Suppressor macrophage (primary cell): ENCODE results near the gene ALG2.

ENCODE experiments used
- DNase-seq, 4 experiments: peaks; one replicate each; pipeline ENCODE4 v3.0.0-alpha.2; 2020 to 2022
- total RNA-seq, 17 experiments: gene quantifications; one replicate each; lab custom pipeline; 2026; ENCODE audit warnings: mixed read lengths in 6 of 17, inconsistent platforms in 3 of 17; lab: John Stamatoyannopoulos, UW

Gene ALG2, protein sequence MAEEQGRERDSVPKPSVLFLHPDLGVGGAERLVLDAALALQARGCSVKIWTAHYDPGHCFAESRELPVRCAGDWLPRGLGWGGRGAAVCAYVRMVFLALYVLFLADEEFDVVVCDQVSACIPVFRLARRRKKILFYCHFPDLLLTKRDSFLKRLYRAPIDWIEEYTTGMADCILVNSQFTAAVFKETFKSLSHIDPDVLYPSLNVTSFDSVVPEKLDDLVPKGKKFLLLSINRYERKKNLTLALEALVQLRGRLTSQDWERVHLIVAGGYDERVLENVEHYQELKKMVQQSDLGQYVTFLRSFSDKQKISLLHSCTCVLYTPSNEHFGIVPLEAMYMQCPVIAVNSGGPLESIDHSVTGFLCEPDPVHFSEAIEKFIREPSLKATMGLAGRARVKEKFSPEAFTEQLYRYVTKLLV
- 33.5 to 95.9 (median 44.2) reads per million in 17 experiments for total RNA-seq

DNA sequence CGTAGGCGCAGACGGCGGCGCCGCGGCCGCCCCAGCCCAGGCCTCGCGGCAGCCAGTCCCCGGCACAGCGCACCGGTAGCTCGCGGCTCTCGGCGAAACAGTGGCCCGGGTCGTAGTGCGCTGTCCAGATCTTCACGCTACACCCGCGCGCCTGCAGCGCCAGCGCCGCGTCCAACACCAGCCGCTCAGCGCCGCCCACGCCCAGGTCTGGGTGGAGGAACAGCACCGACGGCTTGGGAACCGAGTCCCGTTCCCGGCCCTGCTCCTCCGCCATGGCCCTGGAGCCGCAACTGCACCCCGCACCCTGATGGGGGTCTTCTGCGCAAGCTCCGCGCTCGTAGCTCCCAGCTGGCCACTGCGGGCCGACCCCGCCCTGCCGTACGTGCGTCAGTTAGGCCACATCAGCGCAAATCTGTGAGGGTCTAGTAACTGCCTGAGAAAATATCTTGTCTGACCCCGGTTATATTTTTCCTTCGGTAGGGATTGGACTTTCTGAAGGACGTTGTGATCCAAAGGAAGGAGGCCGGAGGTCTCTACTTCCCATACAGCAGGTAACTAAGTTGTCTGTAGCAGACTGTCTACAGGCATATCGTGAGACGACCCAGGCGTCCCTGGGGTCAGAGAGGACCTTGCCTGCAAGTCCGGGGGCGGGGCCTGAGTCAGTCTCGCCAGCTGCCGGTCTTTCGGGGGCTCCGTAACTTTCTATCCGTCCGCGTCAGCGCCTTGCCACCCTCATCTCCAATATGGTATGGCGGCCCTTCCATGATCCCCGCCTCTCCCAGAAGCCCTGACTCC, at the start of gene ALG2, which contains the start of gene SEC61B:
Gene ALG2, minus strand, starts transcription at position 322 of the 795 bp plus-strand sequence. Its CDS starts 48 bp downstream, at position 274.
Gene SEC61B, plus strand, starts transcription at position 662 of the 795 bp plus-strand sequence. Its CDS starts 82 bp downstream, at position 744.
- peak; percentile 95 to 98 (median 98) for DNase-seq

DNA sequence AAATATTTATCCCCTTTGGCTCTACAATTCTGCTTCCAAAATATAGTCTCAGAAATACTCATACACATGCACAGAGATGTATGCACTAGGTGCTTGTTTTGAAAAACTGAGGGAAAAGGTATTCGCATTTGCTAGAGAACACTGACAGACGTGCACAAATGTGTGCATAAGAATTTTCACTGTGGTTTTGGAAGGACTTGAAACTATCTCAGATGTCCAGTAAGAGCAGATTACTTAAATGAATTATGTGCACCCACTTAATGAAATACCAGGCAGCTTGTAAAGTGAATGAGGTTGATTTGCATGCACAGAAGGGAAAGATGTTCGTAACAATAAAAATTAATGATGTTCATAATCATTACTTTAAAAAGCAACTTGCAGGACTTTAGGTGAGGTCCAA, 48.7 kb upstream of the ALG2 start:
- DNase-seq = no peak

DNA sequence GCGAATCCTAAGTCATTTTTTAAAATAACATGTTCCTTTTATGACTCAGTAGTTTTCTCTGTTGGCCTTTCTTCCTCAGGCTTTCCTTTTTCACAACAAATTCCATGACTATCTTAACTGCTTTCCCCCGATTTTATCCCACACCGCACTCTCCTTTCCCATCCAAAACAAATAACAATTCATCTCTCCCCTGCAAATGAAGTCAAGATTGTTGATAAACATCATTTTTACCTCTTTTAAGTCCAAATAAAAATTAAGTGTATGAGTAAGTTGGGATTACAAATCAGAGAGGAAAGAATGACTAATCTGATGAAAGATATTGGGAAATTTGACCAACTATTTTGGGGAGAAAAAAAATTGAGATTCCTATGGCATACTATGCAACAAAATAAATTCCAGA, 47.7 kb upstream of the ALG2 start:
- DNase-seq = no peak

DNA sequence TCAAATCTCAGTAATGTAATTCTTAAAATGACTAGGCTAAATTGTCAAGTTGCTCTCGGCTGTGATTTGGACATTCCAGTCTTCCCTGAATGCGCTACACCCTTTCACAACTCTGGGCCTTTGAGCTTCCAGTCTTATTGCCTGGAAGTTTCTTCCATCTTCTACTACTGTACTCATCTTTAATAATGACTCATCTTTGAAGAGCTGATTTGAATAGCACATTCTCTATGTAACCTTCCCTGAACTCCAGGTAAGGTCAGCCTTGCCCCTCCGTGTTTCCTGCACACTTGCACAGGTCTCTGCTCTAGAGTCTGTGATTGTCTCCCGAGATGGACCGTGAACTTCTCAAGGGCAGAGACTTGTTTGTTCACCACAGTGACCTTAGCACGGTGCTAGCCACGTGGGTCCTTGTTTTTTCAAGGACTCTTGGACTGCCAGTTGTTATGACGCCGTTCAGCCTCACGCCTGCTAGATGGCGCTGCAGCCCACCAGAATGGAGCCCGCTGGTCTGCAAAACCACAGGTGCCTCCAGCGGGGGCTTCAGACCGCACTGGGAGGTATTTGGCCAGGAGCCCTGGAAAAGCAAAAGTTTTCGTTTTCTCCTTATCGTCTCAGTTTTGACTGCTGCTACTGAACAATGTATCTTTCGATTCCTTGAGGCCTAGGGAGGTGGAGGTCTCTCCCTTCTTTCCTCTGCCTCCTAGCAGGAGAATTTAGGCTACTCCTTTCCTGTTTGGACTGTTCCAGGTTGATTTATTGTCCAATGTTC, 44.7 kb upstream of the ALG2 start:
- peak; percentile 77 to 85 (median 81) for DNase-seq

DNA sequence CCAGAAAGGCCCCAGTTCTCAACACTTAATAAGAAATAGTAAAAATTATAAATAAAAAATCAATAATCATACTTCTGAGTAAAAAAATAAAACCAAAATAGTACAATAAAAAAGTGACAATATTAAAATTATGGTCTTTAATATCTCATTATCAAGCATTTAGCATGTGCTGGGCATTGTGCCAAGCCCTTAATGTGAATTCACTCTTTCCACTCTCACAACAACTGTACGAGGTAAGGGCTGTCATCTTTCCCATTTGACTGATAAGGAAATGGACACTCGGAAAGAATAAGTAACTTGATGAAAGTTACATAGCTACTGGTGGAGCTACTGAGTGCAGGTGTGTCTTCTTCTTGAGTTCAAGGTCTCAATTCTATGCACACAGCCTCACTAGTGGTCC, 43.9 kb upstream of the ALG2 start:
- no peak for DNase-seq

DNA sequence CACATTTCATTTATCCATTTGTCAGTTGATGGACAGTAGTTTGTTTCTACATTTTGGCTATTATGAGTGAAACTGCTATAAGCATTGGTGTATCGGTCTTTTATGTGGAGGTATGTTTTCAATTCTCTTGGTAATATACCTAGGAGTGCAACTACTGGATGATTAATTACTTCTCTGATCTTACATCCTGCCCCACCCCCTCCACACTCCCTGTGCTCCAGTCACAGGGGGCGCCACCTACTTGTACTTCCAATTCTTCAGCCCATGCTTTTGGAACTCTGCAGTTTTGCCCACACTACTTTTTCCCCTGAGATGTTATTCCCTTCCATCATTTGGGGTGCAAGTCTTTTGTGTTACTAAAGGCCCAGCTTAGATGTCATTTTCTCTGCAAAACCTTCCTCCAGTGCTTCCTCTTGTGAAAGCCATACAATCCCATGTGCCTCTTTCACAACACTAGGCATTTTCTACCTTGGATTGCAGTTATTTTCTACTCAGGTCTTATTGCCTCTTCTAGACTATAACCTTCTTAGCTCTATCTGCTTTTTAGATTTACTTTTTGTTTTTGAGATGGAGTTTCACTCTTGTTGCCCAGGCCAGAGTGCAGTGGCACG, 42.4 kb upstream of the ALG2 start:
- DNase-seq = peak; percentile 28 to 58 (median 51)

DNA sequence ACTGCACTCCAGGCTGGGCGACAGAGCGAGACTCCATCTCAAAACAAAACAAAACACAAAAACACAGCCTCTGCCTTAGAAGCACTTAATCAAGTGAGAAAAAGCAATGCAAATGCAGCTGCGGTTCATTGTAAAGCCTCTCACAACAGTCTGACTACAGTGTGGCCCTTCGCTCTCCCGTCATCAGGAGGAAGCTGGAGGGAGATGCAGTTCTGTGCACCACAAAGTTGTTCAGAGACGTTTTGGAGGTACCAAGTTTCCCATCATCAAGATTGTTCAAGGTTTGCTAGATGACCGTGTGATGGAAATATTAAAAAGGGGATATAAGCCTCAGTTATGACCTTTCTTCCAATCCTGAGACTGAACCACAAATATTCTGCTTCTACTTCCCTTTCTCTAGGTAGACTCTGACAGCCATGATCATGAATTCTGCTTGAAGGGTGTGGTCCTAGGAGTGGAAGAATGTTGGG, 41.2 kb upstream of the ALG2 start:
- no peak for DNase-seq

DNA sequence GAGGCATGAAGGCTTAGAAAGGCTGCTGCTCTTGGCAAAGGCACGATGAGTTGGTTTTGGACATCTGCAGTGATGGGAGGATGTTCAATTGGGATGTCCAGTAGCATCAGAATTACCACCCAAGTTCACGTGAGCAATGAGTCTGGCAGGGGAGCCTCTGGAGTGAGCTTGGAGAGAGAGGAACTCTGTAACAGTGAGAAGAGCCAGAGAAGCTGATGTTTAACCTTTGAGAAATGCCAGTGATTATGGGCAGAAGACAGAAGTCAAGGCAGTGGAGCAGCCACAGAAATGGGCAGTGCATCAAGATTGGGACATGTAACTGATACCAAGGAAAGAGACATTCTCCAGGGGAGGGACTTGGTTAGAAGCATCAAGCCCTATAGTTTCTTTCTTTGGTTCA, 40.2 kb upstream of the ALG2 start:
- DNase-seq = no peak

DNA sequence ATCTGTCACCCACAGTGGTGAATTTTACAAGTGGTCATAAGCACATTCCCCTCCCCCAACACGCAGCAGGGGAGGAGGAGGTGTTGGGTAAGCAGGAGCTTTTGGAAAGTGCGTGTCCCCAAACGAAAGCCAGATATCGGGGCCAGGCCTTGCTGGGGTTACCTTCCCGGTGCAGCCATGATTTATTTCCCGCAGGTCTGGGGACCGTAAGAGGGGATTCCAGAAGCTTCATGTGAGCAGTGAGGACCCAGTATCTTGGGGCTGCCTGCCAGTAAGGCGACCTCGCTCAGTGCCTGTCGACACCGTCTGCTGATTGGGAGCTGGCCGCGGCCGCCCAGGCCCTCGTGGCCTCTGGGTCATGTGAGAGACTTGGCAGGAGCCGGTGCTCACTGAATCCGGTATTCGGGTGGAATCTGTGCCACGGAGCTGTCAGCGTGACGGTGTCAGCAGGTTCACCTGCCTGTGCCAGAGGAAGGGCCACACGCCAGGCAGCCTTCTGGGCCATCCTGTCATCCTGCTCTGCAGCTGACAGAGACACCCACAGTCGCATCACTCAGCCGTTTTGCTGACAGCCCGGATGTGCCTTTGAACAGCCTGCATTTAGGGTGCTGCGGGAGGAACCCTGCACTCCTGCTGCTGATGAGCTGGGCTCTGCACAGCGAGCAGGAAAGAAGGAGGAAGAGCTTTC, 37.6 kb upstream of the ALG2 start:
- DNase-seq = peak; percentile 42 to 75 (median 55)

DNA sequence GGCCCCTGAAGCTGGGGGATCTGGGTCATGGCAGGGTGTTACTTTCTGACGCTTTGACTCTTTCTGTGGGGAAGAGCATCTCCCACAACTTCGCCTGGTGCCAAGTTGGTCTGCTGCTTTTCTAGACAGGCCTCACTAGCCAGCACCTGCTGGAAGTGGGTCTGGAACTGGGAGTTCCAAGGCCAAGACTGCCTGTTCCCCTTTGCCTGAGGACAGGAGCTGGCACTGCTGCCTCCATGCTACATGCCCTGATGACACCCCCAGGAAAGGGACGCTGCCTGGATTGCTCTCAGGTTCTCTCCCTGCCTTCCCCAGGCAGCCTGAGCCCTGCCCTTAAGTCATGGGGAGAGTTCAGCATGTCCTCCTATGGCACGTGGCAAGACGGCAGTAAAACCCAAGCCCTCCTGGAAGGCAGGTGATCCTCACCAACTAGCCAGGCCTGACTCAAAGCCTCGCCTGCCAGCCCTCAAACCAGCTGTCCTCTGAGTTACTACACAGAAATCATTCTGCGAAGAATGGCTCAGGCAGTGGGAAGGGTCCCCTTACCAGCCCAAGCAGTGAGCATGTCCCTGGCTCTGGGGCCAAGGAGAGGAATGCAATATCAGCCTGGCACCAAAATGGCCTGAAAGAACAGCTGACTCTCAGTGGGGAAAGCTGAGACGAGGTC, 36.1 kb upstream of the ALG2 start:
- no peak for DNase-seq

DNA sequence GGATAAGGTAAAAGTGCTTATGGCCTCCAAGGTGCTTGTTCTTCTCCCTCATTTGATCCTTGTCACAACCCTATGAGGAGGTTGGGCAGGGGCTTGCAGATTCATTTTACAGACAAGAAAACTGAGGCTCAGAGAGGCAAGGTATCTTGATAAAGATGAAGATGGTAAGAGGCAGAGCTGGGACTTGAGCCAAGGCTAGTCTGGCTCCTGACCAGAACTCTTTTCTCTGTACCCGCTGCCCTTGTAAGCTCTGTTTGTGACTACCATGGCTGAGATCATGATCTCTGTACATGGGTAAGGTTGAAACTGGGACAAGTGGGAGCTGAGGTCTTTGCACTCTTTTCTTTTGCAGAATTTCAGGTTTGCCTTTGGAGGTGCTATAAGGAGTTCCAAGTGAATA, 33.9 kb upstream of the ALG2 start:
- DNase-seq = no peak

DNA sequence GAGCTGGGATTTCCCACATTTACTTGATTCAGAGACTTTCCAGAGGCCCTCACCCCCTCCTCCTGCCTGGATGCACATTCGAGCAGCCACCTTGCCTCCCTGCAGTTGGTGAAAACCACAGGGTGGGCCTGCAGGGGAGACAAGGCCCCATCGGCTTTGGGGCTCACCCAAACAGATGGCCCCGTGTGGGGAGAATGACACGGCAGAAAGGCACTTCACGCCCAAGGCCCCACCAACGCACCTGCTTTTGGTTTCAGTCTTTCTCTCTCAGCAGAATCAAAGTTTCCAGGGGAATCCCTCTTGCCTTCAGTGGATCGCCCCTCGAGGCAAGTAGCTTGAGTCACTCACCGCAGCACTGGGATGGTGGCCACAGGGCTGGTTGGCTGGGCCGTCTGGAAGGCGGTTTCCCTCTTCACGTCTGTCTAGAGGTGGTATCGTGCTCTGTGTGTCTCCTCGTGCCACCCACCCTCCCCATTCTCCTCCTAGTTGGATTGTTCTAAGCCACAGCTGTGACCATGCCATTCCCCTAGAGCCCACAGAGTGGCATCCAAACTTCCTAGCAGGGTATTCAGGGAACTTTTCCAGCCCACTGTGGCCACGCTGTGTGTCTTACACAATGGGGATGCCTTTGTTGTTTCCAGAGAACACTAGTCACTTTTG, 32.2 kb upstream of the ALG2 start:
- peak in 3 of 4 experiments; percentile 10 to 20 (median 18) for DNase-seq

DNA sequence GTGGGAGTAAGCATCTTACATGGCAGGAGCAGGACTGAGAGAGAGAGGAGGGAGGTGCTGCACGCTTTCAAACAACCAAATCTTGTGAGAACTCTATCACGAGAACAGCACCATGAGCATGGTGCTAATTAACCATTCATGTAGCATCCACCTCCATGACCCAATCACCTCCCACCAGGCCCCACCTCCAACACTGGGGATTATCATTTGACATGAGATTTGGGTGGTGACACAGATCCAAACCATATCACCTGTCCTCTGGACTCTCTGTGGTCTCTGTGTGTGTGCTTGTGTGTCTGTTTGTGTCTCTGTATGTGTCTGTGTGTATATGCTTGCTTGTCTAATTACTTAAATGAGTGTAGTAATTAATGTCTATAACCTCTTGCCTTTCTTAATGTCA, 31.4 kb upstream of the ALG2 start:
- DNase-seq = no peak

DNA sequence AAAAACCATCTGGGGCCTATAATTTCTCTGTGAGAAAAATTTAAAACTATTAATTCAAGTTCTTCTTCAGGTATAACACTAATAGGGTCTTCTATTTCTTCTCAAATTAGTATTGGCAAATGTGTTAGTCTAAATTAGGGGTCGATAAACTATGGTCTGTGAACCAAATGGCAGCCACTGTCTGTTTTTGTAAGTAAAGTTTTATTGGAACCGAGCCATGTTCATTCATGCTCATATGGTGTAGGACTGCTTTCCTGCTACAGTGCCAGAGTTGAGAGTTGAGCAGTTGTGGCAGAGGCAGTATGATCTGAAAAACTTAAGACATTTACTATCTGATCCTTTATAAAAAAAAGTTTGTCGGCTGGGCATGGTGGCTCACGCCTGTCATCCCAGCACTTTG, 29.4 kb upstream of the ALG2 start:
- DNase-seq = no peak

DNA sequence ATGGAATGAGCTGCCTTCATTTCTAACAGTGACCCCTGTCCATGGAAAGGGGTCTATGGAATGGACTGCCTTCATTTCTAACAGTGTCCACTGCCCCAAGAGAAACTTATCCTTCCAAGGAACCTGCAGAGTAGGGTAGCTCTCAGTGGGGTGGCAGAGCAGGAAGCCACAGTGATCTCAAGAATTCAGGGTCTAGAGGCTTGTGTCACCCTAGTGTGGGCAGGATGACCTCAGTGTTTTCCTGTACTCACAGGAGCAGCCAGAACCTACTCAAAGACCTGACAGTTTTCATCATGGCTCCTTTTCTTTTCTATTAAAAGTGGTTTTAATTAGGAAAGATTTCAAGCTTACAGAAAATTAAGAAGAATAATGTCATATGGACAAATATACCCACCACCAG, 27.9 kb upstream of the ALG2 start:
- peak; percentile 53 to 72 (median 64) for DNase-seq

DNA sequence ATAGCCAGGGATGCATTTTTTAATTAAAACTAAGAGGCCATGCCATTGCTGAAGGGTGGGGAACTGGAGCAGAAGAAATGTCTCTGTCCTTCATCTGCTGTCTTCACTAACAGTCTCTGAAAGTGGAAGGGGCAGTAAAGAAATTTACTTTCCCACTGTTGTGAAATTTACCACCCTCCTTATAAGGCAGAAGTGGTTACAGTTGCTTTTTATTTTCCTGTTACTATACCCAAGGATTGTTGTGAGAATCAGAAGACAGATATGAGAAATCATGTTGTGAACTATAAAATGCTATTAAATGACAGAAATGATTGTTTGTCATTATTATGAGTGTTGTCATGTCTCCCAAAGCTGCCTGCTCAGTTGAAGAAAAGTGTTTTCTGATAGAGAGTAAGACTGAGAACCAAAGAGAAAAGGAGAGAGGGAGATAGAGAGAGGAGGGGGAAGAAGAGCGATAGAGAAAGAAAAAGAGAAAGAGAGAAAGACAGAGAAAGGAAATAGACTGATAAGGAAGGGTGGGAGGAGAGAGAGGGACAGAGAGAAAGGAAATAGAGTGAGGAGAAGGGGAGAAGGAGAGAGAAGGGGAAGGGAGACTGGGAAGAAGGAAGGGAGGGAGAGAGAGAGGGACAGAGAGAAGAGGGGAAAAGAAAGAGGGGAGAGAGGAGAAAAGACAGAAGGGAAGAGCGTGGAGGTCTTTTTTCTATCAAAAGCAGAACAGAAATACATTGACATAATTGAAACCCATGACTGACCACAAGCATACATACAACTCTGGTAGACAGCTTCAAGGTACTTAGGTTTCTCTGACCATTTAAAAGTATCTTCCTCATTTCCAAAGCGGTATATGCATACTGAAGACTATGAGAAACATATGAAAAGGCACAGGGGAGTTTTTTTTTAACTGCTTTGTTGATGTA, 22.9 kb upstream of the ALG2 start:
- DNase-seq = peak in 3 of 4 experiments; percentile 15 to 63 (median 57)

DNA sequence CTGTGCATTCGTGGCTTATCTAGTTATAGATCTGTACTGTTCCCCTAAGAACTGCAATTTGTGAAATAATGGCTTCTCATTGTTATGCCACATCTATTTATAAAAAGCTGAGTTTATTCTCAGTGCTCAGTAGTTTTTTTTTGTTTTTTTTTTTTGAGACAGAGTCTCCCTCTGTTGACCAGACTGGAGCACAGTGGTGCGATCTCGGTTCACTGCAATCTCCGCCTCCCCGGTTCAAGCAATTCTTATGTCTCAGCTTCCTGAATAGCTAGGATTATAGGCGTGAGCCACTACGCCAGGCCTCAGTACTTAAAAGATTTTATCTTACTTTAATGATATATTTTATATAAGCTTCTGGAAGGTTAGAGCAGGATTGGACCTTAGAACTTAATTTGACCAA, 19.4 kb upstream of the ALG2 start:
- no peak for DNase-seq

DNA sequence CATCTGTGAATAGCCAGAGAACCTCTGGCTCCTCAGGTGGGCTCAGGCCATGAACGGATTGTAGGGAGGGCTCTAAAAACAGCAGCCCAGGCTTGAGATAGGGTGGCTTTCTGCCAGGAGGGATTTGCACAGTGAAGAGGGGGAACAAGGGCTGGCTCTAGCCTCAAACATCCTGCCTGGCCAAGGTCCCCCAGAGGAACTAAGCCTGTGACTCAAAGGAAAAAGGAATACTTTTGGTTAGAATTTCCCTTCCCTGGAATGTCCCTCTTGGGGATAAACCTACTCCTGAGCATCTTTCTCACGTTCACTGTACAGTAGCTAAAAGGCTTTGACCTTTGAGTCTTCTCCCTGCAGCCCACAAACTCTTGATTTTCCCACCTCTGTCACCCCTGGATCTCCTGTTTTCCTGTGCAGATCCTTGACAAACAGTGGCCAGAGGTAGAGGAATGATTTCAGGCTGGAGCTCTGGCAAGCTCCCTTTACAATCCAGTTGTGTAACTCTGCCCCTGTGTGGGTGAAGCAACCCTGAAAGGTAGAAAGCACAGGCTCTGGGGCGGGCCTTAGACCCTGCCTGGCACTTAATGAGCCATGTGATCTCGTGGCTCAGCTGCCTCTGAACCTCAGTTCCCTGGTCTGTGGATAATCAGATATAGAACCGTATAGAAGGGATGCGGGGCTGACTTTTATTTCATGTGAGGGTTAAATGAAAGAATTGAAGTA, 17.8 kb upstream of the ALG2 start:
- DNase-seq = no peak

DNA sequence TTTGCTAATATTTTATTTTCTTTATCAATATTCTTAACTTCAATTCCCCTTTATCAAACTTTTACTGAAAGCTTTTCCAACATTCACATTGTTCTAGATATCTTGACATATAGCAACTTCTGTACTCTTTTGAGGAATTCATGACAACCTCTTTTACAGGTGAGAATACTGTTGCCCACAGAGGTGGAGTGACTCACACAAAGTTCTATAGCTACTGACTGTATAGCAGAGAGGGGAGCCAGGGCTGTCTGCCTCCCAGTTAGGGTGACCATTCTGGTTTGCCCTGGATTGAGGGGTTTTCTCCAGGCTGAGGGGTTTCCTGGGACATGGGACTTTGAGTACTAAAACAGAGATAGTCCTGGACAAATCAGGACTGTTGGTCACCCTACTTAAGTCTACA, 16.6 kb upstream of the ALG2 start:
- DNase-seq = no peak
